Stimulated activated CD4-positive, alpha-beta T cell treated with anti-CD3 and anti-CD28 coated beads, Interleukin-15, amount 100 ng/mL, for 1 hour (primary cell): Measurements from ENCODE around the gene SLC30A7.
A peak's percentile ranks its signal among the peaks of the same experiment; 100 is the strongest.

ENCODE experiments used
- DNase-seq, 2 donors: peaks; one replicate each; pipeline ENCODE4 v3.0.0-alpha.2; 2020; ENCODE audit warnings: low read depth in 1 of 2, low spot score in 1 of 2

Gene SLC30A7

DNA sequence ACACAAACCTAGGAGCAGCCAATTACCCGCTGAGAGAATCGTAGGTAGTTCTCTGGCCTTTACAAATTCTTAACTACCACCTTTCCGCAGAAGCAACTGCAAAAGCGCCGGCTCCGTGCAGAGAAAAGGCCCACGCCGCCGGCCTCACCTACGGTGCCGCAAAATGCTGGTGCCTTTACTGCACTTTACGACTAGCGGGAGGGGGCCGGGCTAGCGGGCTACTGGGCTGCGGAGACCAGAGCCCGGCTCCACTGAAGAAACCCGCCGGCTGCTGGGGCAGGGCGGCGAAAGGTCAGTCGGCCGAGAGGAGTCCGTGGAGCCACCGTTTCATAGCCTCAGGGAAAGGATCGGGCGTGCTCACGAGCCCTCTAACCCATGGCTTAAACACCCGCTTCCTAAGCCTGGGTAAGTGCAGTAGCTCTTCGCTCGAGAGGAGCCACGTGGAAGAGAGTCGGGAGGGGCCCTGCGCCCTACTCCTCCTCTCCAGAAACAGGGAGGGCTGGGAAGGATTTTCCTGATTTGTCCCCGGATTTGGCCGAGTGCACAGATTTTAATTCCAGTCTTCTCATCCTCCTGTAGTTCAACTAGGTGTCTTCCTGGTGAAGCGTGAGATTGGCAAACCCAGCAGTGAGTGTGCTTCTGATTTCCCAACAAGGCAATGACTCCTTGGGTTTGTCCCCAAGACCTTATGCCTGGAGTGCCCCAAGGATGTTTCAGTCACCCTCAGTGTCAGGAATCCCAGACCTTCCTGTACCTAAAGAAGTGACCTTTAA, 130.0 kb downstream of the SLC30A7 start, which contains the start of gene DPH5:
Gene DPH5 (minus strand): TSS at position 128 of the 773 bp plus-strand sequence. CDS start 341 bp downstream, outside the sequence.
- peak; percentile 71 to 78 for DNase-seq

- DNase-seq = no peak
Measured at GRCh38 chr1:101026430-101026788, 130.5 kb downstream of the SLC30A7 start.

- no peak for DNase-seq
Measured at GRCh38 chr1:101027194-101027772, 131.4 kb downstream of the SLC30A7 start.

GRCh38 chr1:101028466-101028865, 132.6 kb downstream of the SLC30A7 start:
- no peak for DNase-seq

GRCh38 chr1:101029184-101029583, 133.3 kb downstream of the SLC30A7 start:
- DNase-seq = no peak

DNA sequence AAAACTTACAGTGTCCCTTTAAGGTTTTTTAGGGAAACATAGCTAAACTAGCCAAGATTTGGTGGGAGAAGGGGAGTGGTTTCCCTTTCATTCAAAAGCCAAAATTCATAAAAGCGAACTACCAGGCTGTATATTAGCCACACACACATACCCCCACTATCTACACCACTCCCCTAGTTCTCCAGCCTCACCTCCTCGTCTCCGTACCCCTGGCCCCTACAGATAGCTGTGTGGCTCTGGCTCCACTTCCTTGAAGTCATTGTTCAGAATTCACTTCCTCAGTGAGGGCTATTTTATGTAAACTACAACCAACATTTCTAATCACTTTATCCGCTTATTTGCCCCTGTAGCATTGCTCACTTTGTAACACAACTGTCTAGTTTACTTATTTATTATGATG, 135.0 kb downstream of the SLC30A7 start:
- no peak for DNase-seq
